Brain microvascular endothelial cell (primary cell): ENCODE results near the gene DUSP22.

Source experiments
- DNase-seq: peaks from one replicate; pipeline ENCODE4 v3.0.0-alpha.2; 2020
- H3K27ac ChIP-seq: fragments of 250-450 bp; sonication (Bioruptor Pico); 2 replicates; pipeline ENCODE4 v1.5.1; 2020; ENCODE audit warnings: mild to moderate bottlenecking, moderate library complexity
- H3K27me3 ChIP-seq: fragments of 250-450 bp; sonication (Bioruptor Pico); replicated peaks from 2 replicates; pipeline ENCODE4 v1.5.1; 2020; ENCODE audit warnings: mild to moderate bottlenecking
- H3K36me3 ChIP-seq: fragments of 250-450 bp; sonication (Bioruptor Pico); replicated peaks from 2 replicates; pipeline ENCODE4 v1.5.1; 2020; ENCODE audit warnings: mild to moderate bottlenecking
- H3K4me3 ChIP-seq: 2 replicates; pipeline ENCODE4 v1.5.1; 2011; ENCODE audit warnings: low read depth, mild to moderate bottlenecking, control low read depth, low read length, moderate library complexity
- CTCF ChIP-seq: IDR thresholded peaks from 2 replicates; pipeline ENCODE4 v1.5.1; 2011; ENCODE audit warnings: low read depth, mild to moderate bottlenecking, moderate library complexity, low read length, control low read depth, inconsistent platforms; ENCODE audit errors: missing control alignments
- in situ Hi-C: cut with HindIII; loops from 2 replicates; pipeline ENCODE4 v1.10.0; 2017; ENCODE audit warnings: low sequenced_read_pairs, low pct_ligation_motif_present

The DUSP22 gene

GRCh38 chr6:308307-308706 is 16.0 kb downstream of the DUSP22 start:
- no peak for DNase-seq
- Histone ChIP-seq H3K27me3 (no peaks in the 10 kb centered on the region), H3K36me3 (no peaks in the 10 kb centered on the region), H3K4me3 (no peak overlapping the region), H3K27ac (no peak overlapping the region)
- no peak for TF ChIP-seq CTCF
- in situ Hi-C loops: no loop called here

GRCh38 chr6:308768-309167 is 16.5 kb downstream of the DUSP22 start:
- Histone ChIP-seq H3K27ac (no peak overlapping the region), H3K27me3 (no peaks in the 10 kb centered on the region), H3K36me3 (no peaks in the 10 kb centered on the region), H3K4me3 (no peak overlapping the region)
- TF ChIP-seq CTCF: no peak
- no peak for DNase-seq
- in situ Hi-C loops: no loop called here

DNA sequence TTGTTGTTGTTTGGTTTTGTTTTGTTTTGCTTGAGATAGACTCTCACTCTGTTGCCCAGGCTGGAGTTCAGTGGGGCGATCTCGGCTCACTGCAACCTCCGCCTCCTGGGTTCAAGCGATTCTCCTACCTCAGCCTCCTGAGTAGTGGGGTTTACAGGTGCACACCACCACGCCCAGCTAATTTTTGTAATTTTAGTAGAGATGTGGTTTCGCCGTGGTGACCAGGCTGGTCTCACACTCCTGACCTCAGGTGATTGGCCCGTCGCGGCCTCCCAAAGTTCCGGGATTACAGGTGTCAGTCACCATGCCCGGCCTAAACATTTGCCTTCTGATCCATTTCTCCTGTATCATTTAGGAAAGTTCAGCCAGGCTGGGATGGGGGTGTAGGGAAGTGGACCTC is 17.7 kb downstream of the DUSP22 start:
- no peak for DNase-seq
- TF ChIP-seq CTCF: no peak
- Histone ChIP-seq H3K27ac (no peak overlapping the region), H3K27me3 (no peaks in the 10 kb centered on the region), H3K4me3 (no peak overlapping the region), H3K36me3 (no peaks in the 10 kb centered on the region)
- in situ Hi-C loops: no loop called here

DNA sequence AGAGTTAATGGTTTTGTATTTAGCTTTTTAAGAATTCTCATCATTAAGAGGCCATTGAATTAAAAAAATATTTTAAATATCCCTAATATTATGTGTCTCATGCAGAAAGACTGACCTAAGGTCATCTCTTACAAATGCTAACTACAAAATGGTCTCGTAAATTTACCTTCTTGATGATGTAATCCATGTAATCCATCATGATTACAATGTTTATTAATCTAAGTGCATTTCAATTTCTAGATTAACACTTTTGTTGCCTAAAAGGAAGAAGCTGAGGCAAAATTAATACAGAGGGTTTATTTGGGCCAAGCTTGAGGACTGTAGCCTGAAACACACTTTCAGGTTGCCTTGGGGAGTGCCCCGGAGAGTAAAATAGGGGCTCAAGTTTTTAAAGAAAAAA is 18.4 kb downstream of the DUSP22 start:
- TF ChIP-seq CTCF: no peak
- Histone ChIP-seq H3K27ac (no peak overlapping the region), H3K36me3 (no peaks in the 10 kb centered on the region), H3K4me3 (no peak overlapping the region), H3K27me3 (no peaks in the 10 kb centered on the region)
- DNase-seq: no peak
- in situ Hi-C loops: no loop called here

DNA sequence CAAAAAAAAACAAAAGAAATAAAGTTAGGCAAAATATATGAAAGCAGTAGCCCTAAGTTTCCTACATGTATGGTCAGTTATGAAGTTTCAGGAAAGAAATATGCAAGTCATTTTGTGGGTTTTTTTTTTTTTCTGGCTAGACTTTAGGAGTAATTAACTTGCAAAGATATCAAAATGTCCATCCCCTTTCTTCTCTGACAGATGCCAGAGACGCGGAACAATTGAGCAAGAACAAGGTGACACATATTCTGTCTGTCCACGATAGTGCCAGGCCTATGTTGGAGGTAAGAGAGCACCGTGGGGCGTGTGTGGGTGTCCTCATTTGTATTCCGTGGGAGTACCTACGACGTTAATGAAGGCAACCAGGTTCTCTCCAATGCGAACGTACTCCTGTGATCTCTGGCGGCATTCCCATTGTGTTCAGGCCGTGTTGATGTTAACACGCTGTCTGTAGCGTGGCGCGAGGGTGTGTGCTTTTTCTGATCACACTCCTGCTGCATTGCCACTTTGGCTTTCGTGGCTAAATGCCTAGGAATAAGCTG is 19.5 kb downstream of the DUSP22 start:
- Histone ChIP-seq H3K4me3 (no peak overlapping the region), H3K27ac (no peak overlapping the region), H3K27me3 (no peaks in the 10 kb centered on the region), H3K36me3 (no peaks in the 10 kb centered on the region)
- in situ Hi-C loops: no loop called here
- no peak for DNase-seq
- no peak for TF ChIP-seq CTCF

- no peaks in the 10 kb centered on the region for H3K27me3 ChIP-seq
- no peak for TF ChIP-seq CTCF
- no peak overlapping the region for H3K4me3 ChIP-seq
- in situ Hi-C loops: no loop called here
- H3K36me3 ChIP-seq: no peaks in the 10 kb centered on the region
- DNase-seq: no peak
- H3K27ac ChIP-seq: no peak overlapping the region
These were observed 20.8 kb downstream of the DUSP22 start for GRCh38 chr6:313087-313486.
